Liver (tissue), 3 donors: ENCODE measurements around the gene ZSWIM8.

Experiments used
- GABPA ChIP-seq, 2 donors: IDR thresholded peaks in 1 of 2; conservative IDR thresholded peaks in 1 of 2; 2 replicates each; pipeline ENCODE4 v1.6.1; 2016; ENCODE audit warnings: antibody characterized with exemption in 2 of 2, mild to moderate bottlenecking in 1 of 2, moderate library complexity in 1 of 2
- HNF4G ChIP-seq: IDR thresholded peaks from 2 replicates; pipeline ENCODE4 v1.6.1; 2016; ENCODE audit warnings: antibody characterized with exemption
- MAX ChIP-seq: IDR thresholded peaks from 2 replicates; pipeline ENCODE4 v1.6.1; 2016; ENCODE audit warnings: antibody characterized with exemption
- RAD21 ChIP-seq, 2 donors: IDR thresholded peaks; 2 replicates each; pipeline ENCODE4 v1.6.1; 2016; ENCODE audit warnings: antibody characterized with exemption in 2 of 2, mild to moderate bottlenecking in 2 of 2
- REST ChIP-seq: IDR thresholded peaks from 2 replicates; pipeline ENCODE4 v1.6.1; 2016; ENCODE audit warnings: antibody characterized with exemption, mild to moderate bottlenecking
- RXRA ChIP-seq, 2 donors: IDR thresholded peaks; 2 replicates each; pipeline ENCODE4 v1.6.1; 2017 to 2018; ENCODE audit warnings: antibody characterized with exemption in 2 of 2, mild to moderate bottlenecking in 1 of 2
- TF ChIP-seq, protein P1 (sequence below): fragments of 150-350 bp; IDR thresholded peaks from 2 replicates; pipeline ENCODE4 v1.5.1; 2017; ENCODE audit warnings: improper control_type of control experiment, low read depth, low read length; ENCODE audit not compliant: missing input control
- donor health status: healthy.
- donor health status: healthy.

GRCh38 chr10:73827346-73828089 is 42.1 kb downstream of the ZSWIM8 start:
- TF ChIP-seq REST (no peak), RXRA (IDR thresholded peaks at IDR 0.05) (no peak), RAD21 (IDR thresholded peaks at IDR 0.05) (no peak), HNF4G (no peak), GABPA (IDR thresholded peaks at IDR 0.05 in 1 of 2, conservative IDR thresholded peaks at IDR 0.05 in 1 of 2) (no peak), MAX (no peak)
- TF ChIP-seq, protein P1, sequence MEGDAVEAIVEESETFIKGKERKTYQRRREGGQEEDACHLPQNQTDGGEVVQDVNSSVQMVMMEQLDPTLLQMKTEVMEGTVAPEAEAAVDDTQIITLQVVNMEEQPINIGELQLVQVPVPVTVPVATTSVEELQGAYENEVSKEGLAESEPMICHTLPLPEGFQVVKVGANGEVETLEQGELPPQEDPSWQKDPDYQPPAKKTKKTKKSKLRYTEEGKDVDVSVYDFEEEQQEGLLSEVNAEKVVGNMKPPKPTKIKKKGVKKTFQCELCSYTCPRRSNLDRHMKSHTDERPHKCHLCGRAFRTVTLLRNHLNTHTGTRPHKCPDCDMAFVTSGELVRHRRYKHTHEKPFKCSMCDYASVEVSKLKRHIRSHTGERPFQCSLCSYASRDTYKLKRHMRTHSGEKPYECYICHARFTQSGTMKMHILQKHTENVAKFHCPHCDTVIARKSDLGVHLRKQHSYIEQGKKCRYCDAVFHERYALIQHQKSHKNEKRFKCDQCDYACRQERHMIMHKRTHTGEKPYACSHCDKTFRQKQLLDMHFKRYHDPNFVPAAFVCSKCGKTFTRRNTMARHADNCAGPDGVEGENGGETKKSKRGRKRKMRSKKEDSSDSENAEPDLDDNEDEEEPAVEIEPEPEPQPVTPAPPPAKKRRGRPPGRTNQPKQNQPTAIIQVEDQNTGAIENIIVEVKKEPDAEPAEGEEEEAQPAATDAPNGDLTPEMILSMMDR: no peak
